ENCODE measurements around the gene ARL5A.

DNA sequence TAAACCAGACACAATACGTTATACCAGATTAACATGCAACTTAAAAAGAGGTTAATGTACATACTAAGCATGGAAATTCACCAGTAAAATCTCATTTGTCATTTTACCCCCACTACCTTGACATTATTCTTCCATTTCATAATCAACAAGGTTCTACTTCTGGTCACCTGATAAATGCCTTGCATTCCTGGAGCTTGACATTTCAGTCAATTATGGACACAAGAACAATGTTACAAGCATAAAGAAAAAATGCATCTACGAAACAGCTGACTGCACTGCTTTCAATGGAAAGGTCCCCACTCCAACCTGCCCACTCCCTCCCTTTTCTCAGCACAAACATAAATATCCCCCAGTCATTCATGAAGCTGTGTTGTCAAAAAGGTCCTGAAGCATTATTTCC is 31.4 kb downstream of the ARL5A start:
- TF ChIP-seq, protein P1, sequence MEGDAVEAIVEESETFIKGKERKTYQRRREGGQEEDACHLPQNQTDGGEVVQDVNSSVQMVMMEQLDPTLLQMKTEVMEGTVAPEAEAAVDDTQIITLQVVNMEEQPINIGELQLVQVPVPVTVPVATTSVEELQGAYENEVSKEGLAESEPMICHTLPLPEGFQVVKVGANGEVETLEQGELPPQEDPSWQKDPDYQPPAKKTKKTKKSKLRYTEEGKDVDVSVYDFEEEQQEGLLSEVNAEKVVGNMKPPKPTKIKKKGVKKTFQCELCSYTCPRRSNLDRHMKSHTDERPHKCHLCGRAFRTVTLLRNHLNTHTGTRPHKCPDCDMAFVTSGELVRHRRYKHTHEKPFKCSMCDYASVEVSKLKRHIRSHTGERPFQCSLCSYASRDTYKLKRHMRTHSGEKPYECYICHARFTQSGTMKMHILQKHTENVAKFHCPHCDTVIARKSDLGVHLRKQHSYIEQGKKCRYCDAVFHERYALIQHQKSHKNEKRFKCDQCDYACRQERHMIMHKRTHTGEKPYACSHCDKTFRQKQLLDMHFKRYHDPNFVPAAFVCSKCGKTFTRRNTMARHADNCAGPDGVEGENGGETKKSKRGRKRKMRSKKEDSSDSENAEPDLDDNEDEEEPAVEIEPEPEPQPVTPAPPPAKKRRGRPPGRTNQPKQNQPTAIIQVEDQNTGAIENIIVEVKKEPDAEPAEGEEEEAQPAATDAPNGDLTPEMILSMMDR (IDR thresholded peaks at IDR 0.05): no peak
- TF ChIP-seq POLR2A (IDR thresholded peaks at IDR 0.05): no peak

Data from lower leg skin (tissue), 3 donors.